ENCODE measurements around the gene TRAPPC2.

Gene TRAPPC2

GRCh38 chrX:13690836-13691235 lies 43.6 kb downstream of the TRAPPC2 start:
- DNase-seq (ENCODE audit: low spot score), result no peak
- TF ChIP-seq CTCF (IDR thresholded peaks at IDR 0.05; ENCODE audit: extremely low read depth, missing control alignments), result no peak

GRCh38 chrX:13689741-13690211 lies 44.6 kb downstream of the TRAPPC2 start:
- no peak for TF ChIP-seq CTCF (IDR thresholded peaks at IDR 0.05; ENCODE audit: extremely low read depth, missing control alignments)
- no peak for DNase-seq (ENCODE audit: low spot score)

GRCh38 chrX:13688958-13689740 lies 45.3 kb downstream of the TRAPPC2 start, which contains the start of gene RAB9A:
Gene RAB9A, plus strand, starts transcription at chrX:13689128. Its CDS starts 19,619 bp downstream, at chrX:13708747.
- peak; percentile 81 for DNase-seq (ENCODE audit: low spot score)
- no peak for TF ChIP-seq CTCF (IDR thresholded peaks at IDR 0.05; ENCODE audit: extremely low read depth, missing control alignments)

- no peak for DNase-seq (ENCODE audit: low spot score)
- TF ChIP-seq CTCF (IDR thresholded peaks at IDR 0.05; ENCODE audit: extremely low read depth, missing control alignments), result no peak
These were observed 45.9 kb downstream of the TRAPPC2 start for GRCh38 chrX:13688384-13688957.

- no peak for DNase-seq (ENCODE audit: low spot score)
- no peak for TF ChIP-seq CTCF (IDR thresholded peaks at IDR 0.05; ENCODE audit: extremely low read depth, missing control alignments)
These were observed 47.2 kb downstream of the TRAPPC2 start for GRCh38 chrX:13687203-13687602.

- DNase-seq (ENCODE audit: low spot score), result no peak
- no peak for TF ChIP-seq CTCF (IDR thresholded peaks at IDR 0.05; ENCODE audit: extremely low read depth, missing control alignments)
These were observed 49.2 kb downstream of the TRAPPC2 start for GRCh38 chrX:13685126-13685763.

- DNase-seq (ENCODE audit: low spot score), result no peak
- TF ChIP-seq CTCF (IDR thresholded peaks at IDR 0.05; ENCODE audit: extremely low read depth, missing control alignments), result no peak
These were observed 50.1 kb downstream of the TRAPPC2 start for GRCh38 chrX:13684361-13684760.
